Inflammatory macrophage (primary cell): ENCODE measurements around the gene ZNF683.

ENCODE experiments used
- DNase-seq, 2 donors: peaks; one replicate each; pipeline ENCODE4 v3.0.0-alpha.2; 2020 to 2022

ZNF683 gene

DNA sequence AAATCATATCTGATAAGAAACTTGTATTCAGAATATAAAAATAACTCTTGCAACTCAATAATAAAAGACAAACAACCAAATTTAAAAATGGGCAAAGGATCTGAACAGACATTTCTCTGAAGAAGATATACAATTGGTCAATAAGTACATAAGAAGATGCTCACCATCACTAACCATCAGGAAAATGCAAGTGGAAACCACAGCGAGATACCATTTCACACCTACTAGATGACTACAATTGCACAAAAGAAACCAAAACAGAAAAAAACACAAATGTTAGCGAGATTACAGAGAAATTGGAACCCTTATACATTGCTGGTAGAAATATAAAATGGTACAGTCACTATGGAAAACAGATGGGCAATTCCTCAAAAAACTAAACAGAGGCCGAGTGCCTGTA lies 11.5 kb upstream of the ZNF683 start:
- no peak for DNase-seq

DNA sequence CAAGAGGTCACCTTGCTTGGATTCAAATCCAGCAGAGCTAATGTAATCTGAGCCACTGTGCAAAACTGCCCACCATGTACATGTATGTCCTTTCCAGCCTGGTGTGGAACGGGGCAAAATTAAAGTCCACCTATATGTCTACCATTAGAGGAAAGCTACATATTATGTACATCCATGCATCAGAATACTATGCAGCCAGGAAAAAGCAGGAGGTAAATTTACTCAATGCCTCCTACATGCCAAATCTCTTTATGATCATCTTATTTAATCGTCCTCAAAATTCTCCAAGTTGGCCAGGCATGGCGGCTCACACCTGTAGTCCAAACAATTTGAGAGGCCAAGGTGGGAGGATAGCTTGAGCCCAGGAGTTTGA lies 6.3 kb upstream of the ZNF683 start:
- no peak for DNase-seq

DNA sequence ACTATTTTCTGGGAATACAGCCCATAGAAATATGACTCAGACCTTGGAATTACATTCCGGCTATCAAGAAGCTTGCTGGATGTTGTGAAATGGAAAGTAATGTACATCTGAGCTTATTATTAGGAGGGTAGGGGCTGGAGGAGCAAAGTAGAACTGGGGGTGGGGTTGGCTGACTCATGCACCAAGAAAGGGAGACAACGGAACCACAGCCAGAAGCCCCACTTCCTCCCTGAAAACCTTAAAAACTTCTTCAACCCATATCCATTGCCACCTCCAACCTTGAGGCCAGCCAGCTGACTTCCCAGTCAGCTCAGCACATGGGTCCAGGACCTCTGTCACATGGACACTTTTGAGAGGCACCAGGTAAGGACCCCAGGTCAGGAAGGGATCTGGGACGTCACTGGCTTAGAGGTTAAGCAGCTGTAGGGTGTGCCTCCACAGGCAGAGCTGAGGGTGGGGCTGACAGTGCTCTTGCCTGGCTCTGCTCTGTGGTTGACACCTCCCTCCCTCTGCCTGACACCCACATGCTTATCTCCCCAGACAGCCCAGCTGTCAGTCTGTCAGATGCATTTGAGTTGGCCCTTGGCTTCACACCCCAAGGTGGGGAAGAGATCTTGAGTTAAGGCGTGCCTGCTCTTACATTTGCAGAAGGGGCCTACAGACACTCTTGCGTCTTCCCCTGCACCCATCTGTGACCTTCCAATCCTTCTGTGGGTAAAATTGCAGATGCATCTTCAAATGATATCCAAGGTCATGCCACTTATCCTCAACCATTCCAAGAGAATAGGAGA lies 5.7 kb upstream of the ZNF683 start:
- DNase-seq, result peak; percentile 70 to 82

DNA sequence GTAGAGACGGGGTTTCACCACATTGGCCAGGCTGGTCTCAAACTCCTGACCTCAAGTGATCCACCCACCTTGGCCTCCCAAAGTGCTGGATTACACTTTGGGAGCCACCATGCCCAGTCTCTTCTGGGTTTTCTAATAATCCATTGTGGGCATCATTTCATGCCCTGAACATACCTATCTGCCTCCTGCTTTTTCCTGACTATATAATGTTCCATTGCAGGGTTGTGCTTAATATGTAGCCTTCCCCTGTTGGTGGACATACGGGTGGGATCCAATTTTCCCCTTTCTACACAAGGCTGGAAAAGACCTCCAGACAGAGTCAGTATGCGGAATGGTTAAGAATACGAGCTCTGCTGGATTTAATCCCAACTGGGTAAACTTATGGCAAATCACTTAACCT lies 3.5 kb upstream of the ZNF683 start:
- no peak for DNase-seq

DNA sequence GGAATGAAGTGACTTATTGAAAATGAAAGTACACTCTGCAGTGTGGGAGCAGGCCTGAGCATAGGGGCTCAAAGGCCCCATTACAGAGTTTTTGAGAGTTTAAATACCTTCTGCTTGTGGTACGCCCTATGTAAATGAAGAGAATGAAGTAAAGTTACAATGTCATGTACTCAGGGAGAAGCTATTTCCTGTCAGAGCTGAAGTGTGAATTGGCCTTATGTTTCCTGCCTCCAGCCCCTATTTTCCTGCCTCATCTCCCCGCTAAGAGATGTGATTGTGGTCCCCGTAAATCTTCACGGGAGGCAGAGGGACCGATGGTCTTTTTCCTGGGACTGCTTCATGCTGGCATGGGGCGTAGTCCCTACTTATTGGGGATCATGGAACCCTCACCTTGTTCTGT lies 2.5 kb upstream of the ZNF683 start:
- no peak for DNase-seq

DNA sequence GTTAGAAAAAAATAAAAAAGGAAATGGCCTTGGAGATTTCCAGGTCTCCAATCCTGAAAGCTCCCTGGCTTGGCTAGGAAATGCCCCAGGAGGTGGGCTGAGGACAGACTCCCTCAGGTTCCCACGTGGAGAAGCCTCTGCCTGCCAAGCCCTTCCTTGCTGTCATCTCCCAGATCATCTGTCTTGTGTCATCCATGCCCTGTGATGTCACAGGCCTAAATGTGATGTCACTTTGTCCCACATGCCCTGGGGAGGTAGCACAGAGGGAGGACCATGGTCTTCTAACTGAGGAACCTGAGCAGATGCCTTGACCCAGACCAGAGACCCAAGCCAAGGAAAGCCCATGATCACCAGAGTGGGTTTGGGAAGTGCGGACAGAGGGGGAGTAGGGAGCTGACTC lies 1.8 kb upstream of the ZNF683 start:
- DNase-seq, result peak in 1 of 2 donors; percentile 20

DNA sequence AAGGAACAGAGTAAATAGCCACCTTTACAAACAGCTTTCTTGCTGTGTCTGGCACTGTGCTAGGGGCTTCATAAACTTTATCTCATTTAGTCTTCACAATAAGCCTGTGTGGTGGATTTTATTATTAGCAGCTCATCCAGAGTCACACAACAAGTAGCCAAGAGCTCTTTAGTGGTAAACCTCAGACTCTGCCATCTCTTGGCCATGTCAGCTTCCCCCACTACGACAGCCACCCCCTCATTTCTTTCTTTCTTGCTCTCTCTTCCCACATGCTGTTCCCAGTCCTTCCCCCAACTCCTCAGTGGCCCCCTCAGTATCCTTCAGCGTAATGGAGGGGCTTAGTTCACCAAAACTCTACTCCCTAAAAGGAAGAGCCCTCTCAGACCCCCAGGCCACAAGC lies 1.2 kb upstream of the ZNF683 start:
- DNase-seq, result peak in 1 of 2 donors; percentile 27

DNA sequence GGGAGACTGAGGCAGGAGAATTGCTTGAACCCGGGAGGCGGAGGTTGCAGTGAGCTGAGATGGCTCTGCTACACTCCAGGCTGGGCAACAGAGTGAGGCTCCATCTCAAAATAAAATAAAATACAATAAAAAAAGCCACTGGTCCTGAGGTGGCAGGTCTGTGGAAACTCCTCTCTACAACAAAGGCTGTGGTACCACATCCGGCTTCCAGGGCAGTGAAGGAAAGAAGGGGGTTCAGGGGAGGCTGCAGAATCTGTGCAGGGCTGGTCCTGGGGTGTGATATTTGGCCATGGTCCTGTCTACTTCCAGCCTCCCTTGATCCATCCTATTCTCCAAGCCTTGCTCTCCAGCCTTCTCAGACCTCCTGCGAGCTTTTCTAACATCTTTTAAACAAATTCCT lies 731 bp upstream of the ZNF683 start:
- DNase-seq, result no peak

DNA sequence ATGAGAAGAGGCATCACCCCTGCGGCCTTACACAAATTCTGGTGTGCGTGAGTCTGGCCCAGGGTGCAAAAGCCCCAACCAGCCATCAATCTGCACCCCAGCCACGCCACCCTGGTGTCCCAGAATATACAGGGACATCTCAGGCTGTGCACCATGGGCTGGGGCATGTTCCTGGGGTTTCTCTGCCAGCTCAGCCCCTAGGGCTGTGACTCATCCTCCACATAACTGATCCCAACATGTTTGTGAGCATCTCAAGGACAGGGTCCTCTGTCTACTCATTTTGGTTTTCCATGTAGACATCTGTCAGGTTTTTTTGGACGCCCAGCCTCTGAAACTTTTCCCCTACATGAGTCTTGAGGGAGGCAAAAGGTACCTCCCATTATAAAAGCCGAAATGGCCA lies 511 bp downstream of the ZNF683 start:
- no peak for DNase-seq

DNA sequence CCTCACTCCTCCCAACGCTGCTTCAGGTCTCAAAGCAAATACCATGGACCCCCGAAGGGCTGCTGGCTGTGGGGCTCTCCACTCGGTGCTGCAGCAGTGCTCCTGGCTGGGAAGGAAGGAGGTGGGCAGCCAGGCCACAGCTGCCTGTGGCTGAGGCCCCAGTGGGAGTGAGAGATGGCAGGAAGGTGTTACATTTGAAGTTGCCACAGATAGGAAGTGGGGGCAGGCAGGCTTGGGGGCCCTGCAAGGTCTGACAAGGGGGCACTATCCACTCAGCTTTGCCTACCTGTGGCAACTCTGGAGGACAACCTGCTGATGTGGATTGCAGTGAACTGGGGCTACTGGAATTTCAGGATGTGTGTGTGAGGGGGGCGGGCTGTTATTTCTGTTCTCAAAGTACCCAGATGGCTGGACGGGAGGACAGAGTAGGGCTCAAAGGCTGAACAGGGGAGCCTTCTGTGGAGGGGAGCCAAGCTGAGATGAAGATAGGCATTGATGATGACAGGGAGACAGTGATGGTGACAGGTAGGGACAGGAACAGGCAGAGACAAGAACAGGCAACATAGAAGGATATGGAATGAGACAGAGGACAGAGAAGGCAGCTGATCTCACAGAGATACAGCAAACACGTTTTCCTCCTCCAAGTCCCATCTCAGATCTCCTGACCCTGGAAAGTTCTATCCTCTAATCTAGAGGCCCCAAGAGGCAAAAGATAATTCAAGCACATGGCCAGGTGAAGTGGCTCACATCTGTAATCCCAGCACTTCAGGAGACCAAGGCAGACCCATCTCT lies 1.8 kb downstream of the ZNF683 start:
- DNase-seq, result no peak

DNA sequence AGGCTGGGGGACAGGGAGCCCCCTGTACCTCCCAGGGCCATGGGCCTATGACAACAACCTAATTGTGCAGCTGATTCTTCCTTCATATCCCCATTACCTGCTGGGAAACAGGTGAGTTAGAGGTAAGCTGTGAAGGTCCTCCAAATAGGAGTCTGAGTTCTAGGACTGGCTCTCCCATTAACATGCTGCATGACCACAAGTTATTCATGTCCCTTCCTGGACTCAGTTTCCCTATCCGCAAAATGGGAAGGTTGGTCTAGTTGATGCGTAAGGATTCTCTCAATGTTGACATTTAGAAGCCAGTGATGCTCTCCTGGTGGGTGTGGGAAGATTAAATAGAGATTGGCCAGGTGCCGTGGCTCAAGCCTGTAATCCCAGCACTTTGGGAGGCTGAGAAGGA lies 4.1 kb downstream of the ZNF683 start:
- no peak for DNase-seq

DNA sequence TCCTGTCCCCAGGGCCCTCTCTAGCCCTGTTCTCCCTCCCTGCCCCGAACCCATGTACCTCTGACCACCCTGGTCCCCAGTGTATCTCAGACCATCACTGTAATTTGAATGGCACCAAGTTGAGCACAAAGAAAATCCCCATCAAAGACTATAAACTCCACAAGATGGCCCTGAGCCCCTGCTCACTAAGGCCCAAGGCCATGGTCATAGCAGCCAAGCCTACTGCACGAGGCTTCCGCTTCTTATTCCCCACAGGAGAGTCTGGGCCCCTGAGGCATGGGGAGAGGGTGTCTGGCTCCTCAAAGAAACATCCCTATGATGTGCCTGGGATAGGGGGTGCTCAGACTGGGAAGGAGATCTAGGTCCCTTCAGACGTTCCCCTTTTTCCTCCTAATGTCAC lies 4.5 kb downstream of the ZNF683 start:
- DNase-seq, result no peak

DNA sequence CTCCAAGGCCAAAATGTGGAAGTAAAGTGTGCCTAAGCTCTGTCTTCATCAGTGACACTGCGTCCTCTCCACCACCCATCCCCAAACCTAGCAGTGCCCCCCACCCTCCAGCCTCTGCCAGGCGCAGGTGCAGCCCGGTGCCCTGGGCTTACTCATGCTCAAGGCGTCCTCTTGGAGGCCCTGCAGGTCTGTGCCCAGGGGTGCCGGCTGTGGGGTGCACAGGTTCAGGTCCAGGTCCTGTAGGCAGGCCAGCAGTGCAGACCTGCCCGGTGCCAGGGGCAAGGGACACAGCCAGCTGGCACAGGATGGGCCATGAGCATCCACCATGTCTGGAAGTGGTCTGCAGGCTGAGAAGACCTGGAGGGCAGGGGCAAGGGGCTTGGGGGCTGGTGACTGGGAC lies 5.1 kb downstream of the ZNF683 start:
- DNase-seq, result no peak

DNA sequence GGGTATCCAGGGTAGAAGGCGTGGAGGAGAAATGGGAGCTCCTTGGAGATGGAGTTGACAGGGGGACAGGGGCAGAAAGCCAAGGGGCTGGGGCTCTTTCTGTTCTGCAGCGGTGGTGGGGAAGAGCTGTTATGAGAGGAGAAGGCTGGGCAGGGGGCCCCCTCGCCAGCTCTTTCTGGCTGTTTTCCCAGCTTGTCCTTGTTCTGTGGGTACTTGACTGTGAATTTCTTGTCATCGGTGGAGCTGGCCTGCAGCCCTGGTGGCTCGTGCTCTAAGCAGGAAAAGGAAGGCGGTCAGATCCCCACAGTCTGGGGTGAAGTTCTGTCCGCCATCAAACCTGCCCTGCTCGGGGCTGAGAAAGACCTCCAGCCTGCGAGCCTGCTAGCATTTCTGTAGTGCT lies 7.6 kb downstream of the ZNF683 start:
- DNase-seq, result no peak

DNA sequence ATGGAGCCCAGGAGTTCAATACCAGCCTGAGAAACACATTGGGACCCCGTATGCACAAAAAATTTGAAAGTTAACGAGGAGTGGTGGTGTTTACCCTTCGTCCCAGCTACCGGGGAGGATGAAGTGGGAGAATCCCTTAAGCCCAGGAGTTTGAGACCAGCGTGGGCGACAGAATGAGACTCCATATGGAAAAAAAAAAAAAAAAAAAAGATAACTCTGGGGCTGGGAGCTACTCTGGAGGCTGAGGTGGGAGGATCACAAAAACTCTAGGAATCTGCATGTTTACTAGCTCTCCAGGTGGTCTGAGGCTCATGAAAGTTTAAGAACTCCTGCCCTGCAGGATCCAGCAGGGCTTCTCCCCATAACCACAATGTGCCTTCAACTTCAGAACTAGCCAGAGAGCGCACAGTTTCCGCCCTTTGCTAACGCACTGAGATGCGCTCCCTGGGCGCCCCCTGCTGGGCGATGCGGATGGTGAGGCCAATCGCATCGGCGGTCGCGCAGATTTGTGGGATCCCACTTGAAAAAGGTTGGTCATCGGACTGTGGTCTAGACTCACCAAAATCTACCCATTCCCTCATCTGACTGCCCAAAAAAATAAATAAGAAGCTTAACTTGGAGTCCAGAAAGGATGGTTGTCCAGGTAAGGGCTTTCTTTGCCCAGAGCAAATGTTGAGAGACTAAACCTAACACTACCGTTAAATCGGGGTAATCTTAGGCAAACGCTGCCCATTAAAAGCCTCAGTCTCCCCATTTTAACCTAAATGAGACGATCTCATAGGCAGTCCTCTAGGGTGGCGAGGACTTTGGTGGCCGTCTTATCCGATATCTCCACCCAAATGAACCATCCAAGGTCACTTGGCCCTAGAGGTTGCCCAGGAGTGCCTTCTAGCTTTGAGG lies 8.8 kb downstream of the ZNF683 start:
- DNase-seq, result peak; percentile 79 to 88

DNA sequence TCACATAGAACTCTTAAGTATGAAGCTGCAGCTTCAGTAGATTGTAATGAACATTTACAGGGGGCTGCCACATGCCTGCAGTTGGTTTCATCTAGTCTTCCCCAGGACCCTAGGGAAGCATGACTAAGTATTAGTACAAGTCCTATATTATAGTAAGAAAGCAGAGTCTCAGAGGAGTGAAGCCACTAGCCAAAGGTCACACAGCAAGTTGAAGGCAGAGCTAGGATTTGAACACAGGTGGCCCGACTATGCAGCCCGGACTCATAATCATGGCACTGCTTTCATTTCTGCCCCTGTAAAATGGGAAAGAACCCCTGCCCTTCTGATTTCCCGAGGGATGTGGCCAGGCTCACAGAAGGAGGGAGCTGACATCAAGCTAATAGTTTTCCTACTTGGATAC lies 10.2 kb downstream of the ZNF683 start:
- no peak for DNase-seq

DNA sequence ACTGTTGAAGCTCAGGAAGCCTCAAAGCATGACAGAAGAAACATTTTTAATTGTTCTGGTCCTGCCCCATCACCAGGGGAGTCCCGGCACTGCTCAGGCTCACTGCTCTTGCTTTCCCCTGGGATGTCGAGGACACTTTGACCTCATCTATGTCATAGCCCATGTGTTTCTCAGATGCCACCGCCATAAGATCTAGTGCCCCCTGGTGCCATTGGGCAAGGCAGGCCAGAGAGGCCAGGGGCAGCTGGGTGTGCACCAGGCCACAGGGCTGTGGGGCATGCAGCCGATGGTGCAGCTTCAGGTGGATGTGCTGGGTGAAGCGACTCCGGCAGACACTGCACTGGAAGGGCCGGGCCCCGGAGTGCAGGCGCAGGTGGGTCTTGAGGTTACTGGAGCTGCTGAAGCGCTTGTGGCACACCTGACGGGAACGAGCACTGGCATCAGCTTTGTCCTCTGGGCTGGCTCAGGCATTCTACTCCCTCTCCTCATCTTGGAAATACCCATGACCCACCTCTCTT lies 10.9 kb downstream of the ZNF683 start:
- no peak for DNase-seq

DNA sequence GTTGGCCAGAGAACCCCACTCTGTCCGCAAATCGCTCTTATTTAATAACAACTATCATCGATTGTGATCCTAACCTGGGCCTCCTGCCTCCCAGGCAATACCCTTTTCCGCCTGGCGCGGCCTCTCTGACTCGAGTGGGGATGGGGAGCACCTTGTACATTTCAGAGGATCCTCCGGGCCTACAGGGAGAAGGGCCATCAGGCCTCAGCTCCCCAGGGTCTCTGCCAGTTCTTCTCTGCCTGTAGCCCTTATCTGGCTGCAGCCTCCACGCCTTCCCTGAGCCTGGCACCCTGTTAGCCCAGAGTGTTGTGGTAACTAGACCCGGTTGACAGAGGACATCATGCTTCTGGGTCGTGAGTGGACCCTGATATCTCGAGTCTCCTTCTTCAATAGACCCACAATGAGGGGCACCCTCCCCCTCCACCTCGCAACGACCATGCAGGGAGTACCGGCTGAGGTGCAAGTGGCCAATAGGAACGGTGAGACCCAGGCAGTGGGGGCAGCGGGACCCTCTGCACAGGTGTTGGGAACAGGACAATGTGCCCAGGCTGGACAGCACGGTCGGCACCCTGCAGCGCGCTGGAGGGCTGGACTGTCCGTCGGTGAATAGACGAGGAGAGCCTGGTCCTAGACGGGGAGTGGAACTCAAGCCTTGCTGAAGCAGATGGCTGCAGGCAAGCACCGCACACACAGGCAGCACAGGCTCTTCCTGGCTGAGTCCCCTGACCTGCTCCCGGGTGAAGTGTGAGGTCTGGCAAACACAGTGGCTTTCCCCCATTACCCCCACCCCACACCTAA lies 11.5 kb downstream of the ZNF683 start:
- no peak for DNase-seq

DNA sequence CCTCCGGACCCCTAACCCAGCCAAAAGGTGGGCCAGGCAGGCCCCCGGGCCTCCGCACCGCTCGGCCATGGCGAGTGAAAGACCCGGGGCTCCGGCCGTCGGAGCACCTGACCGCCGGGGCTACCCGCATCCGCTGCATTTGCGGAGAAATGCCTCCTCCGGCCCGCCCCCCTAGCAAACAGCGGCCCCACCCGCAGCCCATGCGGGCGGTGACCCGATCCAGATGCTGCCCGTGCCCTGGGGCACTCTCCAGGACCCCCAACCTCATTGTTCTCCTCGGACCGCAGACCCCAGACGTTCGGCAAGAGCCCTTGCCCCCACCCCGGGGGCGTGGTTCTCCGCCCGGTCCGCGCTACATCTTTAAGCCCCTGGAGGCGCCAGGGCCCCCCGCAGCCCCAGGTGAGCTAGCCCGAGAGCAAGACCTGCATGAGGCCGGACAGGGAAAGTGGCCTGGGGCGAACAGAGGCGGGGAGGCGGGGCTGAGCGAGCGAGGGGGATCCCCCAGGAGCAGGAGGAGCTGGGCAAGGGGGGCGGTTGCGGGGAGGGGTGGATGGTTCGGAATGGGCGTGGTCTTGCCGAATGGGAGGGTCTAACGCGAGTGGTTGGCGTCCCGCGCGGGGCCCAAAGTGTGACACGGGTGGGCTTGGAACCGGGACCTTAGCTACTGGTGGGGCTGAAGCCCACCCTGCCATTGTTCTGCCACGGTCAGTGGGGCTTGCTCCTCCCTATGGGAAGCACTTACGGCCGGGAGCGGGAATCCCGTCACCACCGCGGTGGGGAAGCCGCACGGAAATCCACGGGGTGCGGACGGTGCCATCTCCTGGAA lies 12.4 kb downstream of the ZNF683 start:
- no peak for DNase-seq

DNA sequence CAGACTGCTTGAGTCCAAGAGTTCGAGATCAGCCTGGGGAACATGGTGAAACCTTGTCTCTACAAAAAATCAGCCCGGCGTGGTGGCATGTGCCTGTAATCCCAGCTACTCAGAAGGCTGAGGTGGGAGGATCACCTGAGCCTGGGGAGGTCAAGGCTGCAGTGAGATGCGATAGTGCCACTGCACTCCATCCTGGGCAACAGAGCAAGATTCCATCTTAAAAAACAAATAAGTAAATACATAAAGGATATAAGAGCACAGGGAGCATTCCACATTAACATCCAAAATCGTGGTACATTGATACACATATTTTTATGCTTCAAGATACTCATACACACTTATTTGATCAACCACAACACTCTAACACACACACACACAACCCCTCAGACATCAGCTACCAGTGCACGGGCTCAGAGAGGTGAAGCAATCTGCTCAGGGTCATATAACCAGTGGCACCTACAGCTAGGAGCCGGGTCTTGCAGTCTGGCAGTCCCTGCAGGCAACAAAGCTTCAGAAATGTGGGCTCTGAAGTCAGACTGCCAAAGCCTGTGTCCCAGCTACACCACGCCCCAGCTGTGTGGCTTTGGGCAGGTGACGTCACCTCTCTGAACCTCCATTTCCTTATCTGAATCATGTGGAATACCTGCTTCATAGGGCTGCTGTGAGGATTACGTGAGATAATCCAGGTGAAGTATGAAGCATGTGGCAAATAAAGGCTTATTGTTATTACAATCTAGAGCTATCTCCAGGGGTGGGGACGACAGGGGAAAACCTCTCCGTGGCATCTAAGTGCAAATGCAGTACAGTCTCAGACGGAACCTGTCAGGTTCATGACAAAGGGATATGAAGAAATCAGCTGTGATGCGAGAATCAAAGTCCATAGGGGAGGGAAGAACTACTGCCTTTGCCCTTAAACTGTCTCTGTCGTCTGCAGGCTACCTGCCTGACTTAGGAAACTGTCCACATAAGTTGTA lies 13.9 kb downstream of the ZNF683 start:
- DNase-seq, result no peak
